HepG2 (cell line): ENCODE measurements around the gene TMEM255B. TPM values are rescaled to one million over a fixed set of nuclear protein-coding genes. Genes with fewer than 3 reads are reported as not detected.

Experiments used
- ATAC-seq: fragments of 200-7000 bp; cut with Tn5 transposase; 3 replicates; pipeline ENCODE4 v1.9.1; 2020; ENCODE audit warnings: mild to moderate bottlenecking, moderate library complexity
- BruUV-seq: library from RNA; stranded (reverse); fragments of 400-500 nt; replicated peaks from 2 replicates; lab custom pipeline; 2021; lab: Mats Ljungman, UMichigan
- CTCF ChIA-PET: fragments of 300-600 bp; formaldehyde crosslinking; extraction: SDS; loops from one replicate; lab custom pipeline; 2021; ENCODE audit warnings: low total read pairs, inconsistent platforms, low intra/inter-chr PET ratio; lab: Yijun Ruan, JAX
- POLR2A ChIA-PET: fragments of 350-600 bp; sonication (Branson Sonifier 250); formaldehyde crosslinking; loops from one replicate; lab custom pipeline; 2020; ENCODE audit warnings: antibody characterized with exemption, inconsistent platforms; lab: Yijun Ruan, JAX
- DNase-seq: peaks from one replicate; pipeline ENCODE4 v3.0.0-alpha.2; 2015; ENCODE audit warnings: low spot score
- FAIRE-seq: peaks from 3 replicates; lab custom pipeline; 2011; peaks lifted over from hg19 to GRCh38; lab: Jason Lieb, UNC
- H2AFZ ChIP-seq: one replicate; pipeline ENCODE4 v1.6.1; 2011; ENCODE audit warnings: low read length, inconsistent platforms
- H3K27ac ChIP-seq: fragments of 300-600 bp; 3 replicates; pipeline ENCODE4 v1.8.0; 2011; ENCODE audit warnings: mixed run types, mild to moderate bottlenecking, mixed read lengths, low read length, inconsistent platforms; ENCODE audit not compliant: insufficient read depth; ENCODE audit errors: extremely low read length
- H3K27me3 ChIP-seq, 2 experiments: fragments of 200-600 bp in 1 of 2; 2 replicates in 1 of 2; 3 replicates in 1 of 2; pipeline versions ENCODE4 v1.6.0 to v1.8.0; 2011; ENCODE audit warnings: low read length in 2 of 2, mild to moderate bottlenecking in 2 of 2, moderate library complexity in 2 of 2, inconsistent platforms in 1 of 2; ENCODE audit not compliant: insufficient read depth in 2 of 2, control insufficient read depth in 1 of 2
- H3K36me3 ChIP-seq, 2 experiments: fragments of 200-600 bp in 1 of 2; replicated peaks in 1 of 2; 2 replicates in 1 of 2; 3 replicates in 1 of 2; pipeline versions ENCODE4 v1.5.1 to v1.8.0; 2011; ENCODE audit warnings: low read length in 2 of 2, inconsistent platforms in 1 of 2; ENCODE audit not compliant: insufficient read depth in 2 of 2, control insufficient read depth in 1 of 2
- H3K4me1 ChIP-seq: 2 replicates; pipeline ENCODE4 v1.5.1; 2012; ENCODE audit warnings: low read length, inconsistent platforms; ENCODE audit not compliant: insufficient read depth
- H3K4me2 ChIP-seq: 2 replicates; pipeline ENCODE4 v1.6.0; 2011; ENCODE audit warnings: low read depth, low read length, inconsistent platforms
- H3K4me3 ChIP-seq, 3 experiments: fragments of 200-600 bp in 1 of 3; sonication (generic), shearing (Covaris generic) in 1 of 3; replicated peaks in 1 of 3; 2 replicates each; pipeline ENCODE4 v1.5.1; 2011 to 2016; ENCODE audit warnings: low read length in 3 of 3, inconsistent platforms in 2 of 3, low read depth in 2 of 3, mild to moderate bottlenecking in 2 of 3, control low read depth in 1 of 3, mixed read lengths in 1 of 3; ENCODE audit not compliant: insufficient read depth in 1 of 3
- H3K79me2 ChIP-seq: one replicate; pipeline ENCODE4 v1.6.1; 2011; ENCODE audit warnings: low read length, inconsistent platforms; ENCODE audit not compliant: insufficient read depth
- H3K9ac ChIP-seq: 2 replicates; pipeline ENCODE4 v1.6.0; 2011; ENCODE audit warnings: mild to moderate bottlenecking, low read depth, low read length, inconsistent platforms; ENCODE audit not compliant: insufficient read depth
- H3K9me3 ChIP-seq: 2 replicates; pipeline ENCODE4 v1.5.1; 2012; ENCODE audit warnings: mild to moderate bottlenecking, low read length
- H4K20me1 ChIP-seq: 2 replicates; pipeline ENCODE4 v1.6.0; 2011; ENCODE audit warnings: inconsistent platforms, mild to moderate bottlenecking, low read length, moderate library complexity; ENCODE audit not compliant: insufficient read depth
- AHR ChIP-seq: IDR thresholded peaks from 2 replicates; pipeline ENCODE4 v1.6.1; 2018; ENCODE audit warnings: missing genetic modification reagents, missing compliant biosample characterization
- MAFF ChIP-seq: IDR thresholded peaks from 2 replicates; pipeline ENCODE4 v1.6.1; 2011; ENCODE audit warnings: low read depth, low read length, improper control_type of control experiment
- MAFK ChIP-seq, 2 experiments: IDR thresholded peaks in 1 of 2; conservative IDR thresholded peaks in 1 of 2; 2 replicates each; pipeline ENCODE4 v1.6.1; 2011; ENCODE audit warnings: improper control_type of control experiment in 2 of 2, low read length in 2 of 2
- SETDB1 ChIP-seq: sonication (generic); formaldehyde crosslinking; IDR thresholded peaks from 2 replicates; pipeline ENCODE4 v1.5.1; 2020; ENCODE audit warnings: missing genetic modification reagents, mild to moderate bottlenecking, borderline replicate concordance
- ZFAT ChIP-seq: sonication (generic); formaldehyde crosslinking; conservative IDR thresholded peaks from 2 replicates; pipeline ENCODE4 v1.8.1; 2023; ENCODE audit warnings: missing genetic modification reagents, inconsistent platforms
- ZNF792 ChIP-seq: IDR thresholded peaks from 2 replicates; pipeline ENCODE4 v1.6.1; 2016
- WGBS: methylation state at CpG from one replicate; pipeline ENCODE4 v1.1.6; 2017; ENCODE audit warnings: low lambda C conversion rate; 5-methylcytosine and 5-hydroxymethylcytosine counted together
- in situ Hi-C: cut with HindIII; loops from 2 replicates; pipeline ENCODE4 v1.10.0; 2017; ENCODE audit warnings: low pct_unique_long_range_greater_than_20kb; ENCODE audit not compliant: extremely low pct_ligation_motif_present
- intact Hi-C: fragments of 100-400 bp; cut with micrococcal nuclease; formaldehyde crosslinking; loops from one replicate; pipeline ENCODE4 v1.10.0; 2022; ENCODE audit not compliant: unreplicated experiment
- polyA plus RNA-seq, 8 experiments: library from polyadenylated mRNA; depleted of rRNA in 3 of 8; stranded (reverse) in 7 of 8; unstranded in 1 of 8; fragments of >200 nt; fragmentation: Illumina TruSeq in 4 of 8; extraction: Trizol in 4 of 8; gene quantifications; 2 replicates each; pipeline versions ENCODE4 v1.2.1 to v1.2.3, GENCODE V29; 2011 to 2016; ENCODE audit warnings: low read depth in 4 of 8, missing spikeins in 1 of 8, mixed read lengths in 1 of 8; ENCODE audit not compliant: insufficient read depth in 1 of 8
- total RNA-seq, 5 experiments: library from RNA; depleted of rRNA; stranded (reverse); fragments of >200 nt; fragmentation: Illumina TruSeq; extraction: Trizol; gene quantifications; 2 replicates each; pipeline ENCODE4 v1.2.3, GENCODE V29; 2016; ENCODE audit warnings: low read depth in 1 of 5

Gene TMEM255B
- total and polyA plus RNA-seq, 2 of the 13 experiments (the other 11 are each of a cell fraction or from before 2014, with no cell fraction given): not detected

- WGBS: 24% methylated on average over 5 of the region's 5 CpGs
- Histone ChIP-seq H3K9me3 (no peaks in the 10 kb centered on the region), H3K9ac (no peak overlapping the region), H3K4me2 (no peak overlapping the region), H3K4me1 (no peaks in the 10 kb centered on the region), H3K79me2 (no peaks in the 10 kb centered on the region), H3K4me3 (no peak overlapping the region), H3K27ac (no peak overlapping the region), H4K20me1 (no peaks in the 10 kb centered on the region), H3K36me3 (no peaks in the 10 kb centered on the region), H3K27me3 (peaks cover 3 to 33% of the 10 kb centered on the region in 2 experiments), H2AFZ (no peak overlapping the region)
- ChIA-PET POLR2A (no interaction called here), CTCF (no interaction called here)
- FAIRE-seq (no peak), ATAC-seq (no peak), DNase-seq (no peak)
- in situ Hi-C loops (no loop called here), intact Hi-C loops (no loop called here)
- no TSS peak for BruUV-seq
- TF ChIP-seq AHR (CRISPR knock-in tag) (no peak), ZNF792 (CRISPR knock-in tag) (no peak), ZFAT (CRISPR knock-in tag) (no peak)
Measured at GRCh38 chr13:113784645-113785024, 25.6 kb downstream of the TMEM255B start.

GRCh38 chr13:113785051-113786010 lies 26.3 kb downstream of the TMEM255B start:
- ChIA-PET POLR2A (no interaction called here), CTCF (no interaction called here)
- Histone ChIP-seq H3K9me3 (no peaks in the 10 kb centered on the region), H3K4me2 (no peak overlapping the region), H3K79me2 (no peaks in the 10 kb centered on the region), H3K36me3 (no peaks in the 10 kb centered on the region), H2AFZ (no peak overlapping the region), H3K27me3 (peaks cover 3 to 33% of the 10 kb centered on the region in 2 experiments), H3K27ac (no peak overlapping the region), H3K4me1 (no peaks in the 10 kb centered on the region), H4K20me1 (no peaks in the 10 kb centered on the region), H3K4me3 (no peak overlapping the region), H3K9ac (no peak overlapping the region)
- no peak for DNase-seq
- in situ Hi-C loops (no loop called here), intact Hi-C loops (no loop called here)
- FAIRE-seq: no peak
- ATAC-seq: no peak
- 6% methylated on average over 9 of the region's 19 CpGs for WGBS
- peak in 1 of 2 experiments; percentile 66; a peak in 3 of 4 replicates for TF ChIP-seq MAFK (conservative IDR thresholded peaks at IDR 0.05 in 1 of 2, IDR thresholded peaks at IDR 0.05 in 1 of 2; ENCODE audit: low read length in 2 of 2)
- TF ChIP-seq MAFF: peak; percentile 28; the same call in 1 of the 2 replicates
- no peak for TF ChIP-seq SETDB1 (CRISPR knock-in tag)
- BruUV-seq: no TSS peak
